Activated CD4-positive, alpha-beta T cell treated with anti-CD3 and anti-CD28 coated beads for 1 hour (primary cell): Measurements from ENCODE around the gene PCYT1A.
A peak's percentile ranks its signal among the peaks of the same experiment; 100 is the strongest.
"Not testable (repeated sequence)": the region's sequence is repeated elsewhere in the genome, so short reads cannot be mapped to it uniquely, and the experiment has no call there.

Experiments used
- DNase-seq: peaks from one replicate; pipeline ENCODE4 v3.0.0-alpha.2; 2020

The PCYT1A gene

DNA sequence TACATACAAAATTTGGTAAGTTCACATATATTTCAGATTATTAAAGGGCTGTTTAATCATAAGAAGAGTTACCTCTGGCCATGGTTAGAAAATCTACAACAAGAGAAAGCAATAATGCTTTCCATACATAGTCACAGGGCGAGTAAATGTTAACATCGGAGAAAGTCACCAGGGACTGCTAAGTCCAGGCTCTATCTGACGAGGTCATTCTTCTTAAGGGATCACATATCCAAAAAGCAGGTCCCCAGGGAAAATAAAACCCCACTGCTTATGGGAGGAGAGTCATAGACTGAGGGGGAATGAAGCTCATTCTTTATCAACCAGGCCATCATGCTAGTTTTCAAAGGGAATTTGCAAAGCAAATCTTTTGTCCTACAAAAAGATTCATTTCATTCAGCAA is 3.1 kb downstream of the PCYT1A start:
- no peak for DNase-seq

DNA sequence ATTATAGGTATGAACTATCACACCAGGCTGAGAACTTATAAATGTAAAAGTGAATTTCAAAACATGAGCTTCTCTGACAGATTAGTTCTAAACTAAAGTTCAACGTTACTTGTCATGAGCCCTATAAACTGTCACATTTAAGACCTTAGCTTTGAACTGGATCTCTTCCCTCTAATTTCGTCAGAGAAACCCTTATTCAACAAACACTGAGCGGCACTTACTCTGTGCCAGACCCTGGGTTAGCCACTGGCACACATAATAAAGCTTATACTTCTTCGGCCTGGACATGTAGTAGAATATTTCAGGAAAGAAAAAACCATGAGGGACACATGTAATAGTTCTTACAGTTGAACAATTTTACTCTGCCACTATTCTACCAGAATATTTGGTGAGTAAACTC is 5.6 kb downstream of the PCYT1A start:
- no peak for DNase-seq

DNA sequence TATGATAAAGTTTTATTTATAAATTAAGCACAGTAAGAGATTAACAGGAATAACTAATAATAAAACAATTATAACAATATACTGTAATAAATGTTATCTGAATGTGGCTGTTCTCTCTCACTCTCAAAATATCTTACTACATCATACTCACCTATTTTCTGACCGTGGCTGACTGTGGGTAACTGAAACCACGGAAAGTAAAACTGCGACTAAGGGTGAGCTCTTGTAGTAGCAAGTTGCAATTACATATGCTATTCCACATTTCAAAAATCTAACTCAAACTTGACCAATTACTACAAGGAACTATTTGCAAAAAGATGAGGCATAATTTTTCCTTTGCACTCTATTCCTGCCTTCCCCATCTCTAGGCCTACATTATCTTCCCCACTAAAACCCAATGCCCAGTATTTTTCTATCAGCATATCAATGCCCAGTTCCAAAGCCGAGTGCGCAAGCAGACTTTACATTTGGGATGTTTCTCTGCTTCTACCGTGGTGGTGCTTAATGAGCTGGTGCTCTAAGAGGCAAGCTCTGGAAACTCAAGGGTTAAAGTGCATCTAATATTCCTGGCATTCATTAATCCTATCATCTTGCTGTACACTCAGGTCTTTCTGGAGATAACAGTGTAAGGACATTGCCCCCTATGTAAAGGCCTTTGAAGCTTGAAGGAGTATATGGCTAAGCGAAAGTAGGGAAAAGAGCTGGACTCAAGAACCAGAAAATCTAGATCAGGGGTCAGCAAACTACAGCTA is 6.7 kb downstream of the PCYT1A start:
- DNase-seq, result no peak

DNA sequence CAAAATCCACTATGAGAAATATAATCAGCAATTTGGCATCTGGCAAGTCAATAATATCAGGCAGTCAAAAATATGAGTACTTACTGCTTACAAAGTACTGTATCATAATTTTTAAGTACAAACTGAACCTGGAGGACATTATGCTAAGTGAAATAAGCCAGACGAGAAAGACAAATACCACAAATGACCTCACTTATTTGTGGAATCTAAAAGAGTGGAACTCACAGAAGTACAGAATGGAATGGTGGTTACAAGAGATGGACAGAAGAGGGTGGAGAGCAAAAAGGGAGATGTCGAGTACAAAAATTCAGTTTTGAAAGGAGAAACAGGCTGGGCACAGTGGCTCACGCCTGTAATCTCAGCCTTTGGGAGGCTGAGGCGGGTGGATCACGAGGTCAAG is 12.4 kb downstream of the PCYT1A start:
- DNase-seq, result no peak

DNA sequence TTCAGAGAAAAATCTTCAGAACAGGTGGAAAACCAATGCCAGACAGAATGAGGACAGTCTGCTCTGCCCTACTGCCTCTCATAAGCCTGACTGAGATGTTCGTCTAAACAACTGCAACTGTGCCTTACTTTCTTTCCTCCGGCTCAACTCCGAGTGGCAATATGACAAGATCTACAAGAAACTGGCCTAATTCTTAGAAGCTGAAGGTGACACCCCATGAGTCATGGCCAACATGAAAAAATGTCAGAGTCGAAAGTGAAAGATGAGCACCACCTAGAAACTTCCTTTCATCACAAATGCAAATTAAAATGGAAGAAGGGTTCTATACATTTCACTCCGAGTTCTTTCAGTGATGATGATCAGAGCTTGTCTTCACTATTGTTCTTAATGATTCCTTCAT is 12.9 kb downstream of the PCYT1A start:
- DNase-seq, result peak; percentile 34

DNA sequence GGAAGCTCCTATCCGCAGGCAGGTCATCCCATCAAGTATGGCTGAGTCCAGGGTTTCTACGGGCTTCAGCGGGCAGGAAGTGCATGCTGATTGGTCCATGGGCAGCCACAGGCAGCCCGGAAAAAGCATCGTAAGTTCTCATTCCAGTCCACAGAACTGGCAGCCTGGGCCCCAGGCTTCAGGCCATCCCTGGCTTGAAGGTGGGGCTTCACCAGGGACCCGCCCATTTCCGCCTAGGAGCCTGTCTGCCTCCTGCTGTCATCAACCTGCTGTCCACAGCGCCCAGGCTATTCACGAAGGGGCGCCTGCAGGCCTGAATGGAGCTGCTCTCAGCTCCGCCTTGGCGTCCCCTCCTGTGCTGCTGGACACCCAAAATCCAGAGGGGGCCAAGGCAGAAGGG is 13.9 kb downstream of the PCYT1A start:
- no peak for DNase-seq

DNA sequence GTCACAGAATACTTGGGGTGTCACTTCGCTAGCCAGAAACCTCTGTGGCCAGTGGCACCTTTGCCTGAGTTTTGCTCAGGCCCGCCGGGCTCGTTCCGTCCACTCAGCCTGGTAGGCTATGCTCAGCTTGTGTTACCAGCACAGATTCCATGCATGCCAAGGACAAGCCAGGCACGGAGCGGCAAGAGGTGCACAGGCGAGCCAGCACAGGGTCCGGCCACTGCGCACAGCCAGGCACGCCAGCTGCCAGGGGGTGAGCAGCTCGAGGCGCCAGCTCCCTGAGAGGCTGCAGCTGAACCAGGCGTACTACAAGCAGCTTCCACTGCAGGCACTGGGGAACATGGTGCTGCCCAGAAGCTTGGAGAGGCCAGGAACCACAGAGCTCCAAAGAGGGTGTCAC is 14.7 kb downstream of the PCYT1A start:
- no peak for DNase-seq

DNA sequence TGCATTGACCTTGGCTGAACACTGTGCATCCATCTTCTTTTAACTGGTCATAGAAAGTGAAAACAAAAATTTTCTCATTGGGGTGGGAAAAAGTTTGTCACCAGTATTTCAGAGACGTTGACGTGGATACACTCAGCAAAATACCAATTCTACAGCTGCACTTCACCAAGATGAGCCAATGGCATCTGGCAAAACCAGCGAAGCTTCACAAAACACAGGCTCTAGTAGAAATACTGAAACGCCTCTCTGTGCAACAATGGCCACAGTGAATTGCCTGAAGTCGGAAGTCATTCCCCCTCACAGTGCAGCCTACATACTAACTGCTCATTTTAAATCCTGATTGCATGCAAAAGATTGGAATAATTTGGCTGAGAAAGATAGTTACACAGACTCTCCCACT is 17.0 kb downstream of the PCYT1A start:
- DNase-seq, result no peak

DNA sequence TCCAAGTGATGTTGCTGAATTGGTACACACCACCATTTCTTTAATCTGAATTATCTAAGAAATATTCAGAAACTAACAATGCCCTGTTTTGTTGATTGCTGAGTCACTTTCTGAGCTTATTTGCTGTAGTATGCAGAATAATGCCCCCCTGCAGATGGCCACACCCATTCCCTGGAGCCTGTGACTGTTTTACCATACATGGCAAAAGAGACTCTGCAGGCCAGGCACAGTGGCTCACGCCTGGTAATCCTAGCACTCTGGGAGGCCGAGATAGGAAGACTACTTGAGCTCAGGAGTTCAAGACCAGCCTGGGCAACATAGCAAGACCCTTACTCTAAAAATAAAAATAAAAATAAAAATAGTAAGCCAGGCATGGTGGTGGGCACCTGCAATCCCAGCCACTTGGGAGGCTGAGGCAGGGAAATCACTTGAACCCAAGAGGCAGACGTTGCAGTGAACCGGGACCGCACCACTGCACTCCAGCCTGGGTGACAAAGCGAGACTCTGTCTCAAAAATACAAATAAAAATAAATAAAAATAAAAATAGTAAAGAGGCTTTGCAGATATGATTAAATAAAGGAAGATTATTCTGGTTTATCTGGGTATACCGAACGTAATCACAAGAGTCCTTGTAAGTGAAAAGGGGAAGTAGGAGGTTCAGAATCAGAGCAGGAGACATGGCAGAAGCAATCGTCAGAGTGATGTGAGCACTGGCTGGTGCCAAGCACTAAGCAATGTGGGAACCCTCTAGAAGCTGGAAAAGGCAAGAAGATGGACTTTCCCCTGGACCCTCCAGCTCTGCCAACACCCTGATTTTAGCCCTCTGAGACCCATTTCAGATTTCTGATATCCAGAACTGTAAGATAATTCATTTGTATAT is 19.0 kb downstream of the PCYT1A start:
- no peak for DNase-seq

DNA sequence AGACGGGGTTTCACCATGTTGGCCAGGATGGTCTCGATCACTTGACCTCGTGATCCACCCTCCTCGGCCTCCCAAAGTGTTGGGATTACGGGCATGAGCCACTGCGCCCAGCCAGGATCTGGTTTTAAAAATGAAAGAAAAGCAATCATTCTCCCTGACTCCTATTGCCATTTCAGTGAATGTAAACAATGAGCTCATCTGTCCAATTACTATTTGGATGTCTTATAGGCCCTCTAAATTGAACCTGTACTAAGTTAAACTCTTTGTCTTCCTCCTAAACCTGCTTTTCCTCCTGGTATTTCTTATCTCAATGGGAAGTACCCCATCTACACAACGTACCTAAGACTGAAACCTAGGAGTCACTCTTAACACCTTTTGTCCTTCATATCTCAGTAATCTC is 23.7 kb downstream of the PCYT1A start:
- DNase-seq, result no peak

DNA sequence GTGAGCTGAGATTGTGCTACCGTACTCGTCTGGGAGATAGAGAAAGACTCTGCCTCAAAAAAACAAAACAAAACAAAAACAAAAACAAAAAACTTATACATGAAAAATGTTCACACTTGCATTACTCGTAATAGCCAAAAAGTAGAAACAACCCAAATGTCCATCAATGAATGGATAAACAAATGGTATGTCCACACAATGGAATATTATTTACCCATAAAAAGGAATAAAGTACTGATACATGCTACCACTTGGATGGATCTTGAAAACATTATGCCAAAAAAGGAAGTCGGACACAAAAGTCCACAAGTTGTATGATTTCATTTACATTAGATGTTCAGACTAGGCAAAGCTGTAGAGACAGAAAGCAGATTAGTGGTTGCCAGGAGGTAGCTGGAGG is 26.7 kb downstream of the PCYT1A start:
- DNase-seq, result no peak

DNA sequence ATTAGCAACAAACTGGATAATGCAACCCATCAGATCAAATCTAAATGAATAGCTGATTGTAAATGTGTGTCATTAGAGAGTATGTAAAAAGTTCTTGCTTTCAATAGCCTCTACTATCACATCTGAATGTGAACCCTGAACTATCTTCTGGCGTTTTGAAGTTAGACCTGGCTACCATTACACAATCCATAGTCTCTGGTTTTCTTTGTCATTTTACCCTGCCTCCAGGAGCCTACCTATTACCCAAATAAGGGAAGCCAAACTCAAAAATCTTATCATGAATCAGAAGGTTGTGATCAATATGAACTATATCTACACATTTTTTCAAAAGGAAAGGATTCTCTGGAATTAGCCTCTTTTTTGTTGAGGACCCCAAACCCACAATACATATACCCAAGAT is 31.8 kb downstream of the PCYT1A start:
- no peak for DNase-seq

DNA sequence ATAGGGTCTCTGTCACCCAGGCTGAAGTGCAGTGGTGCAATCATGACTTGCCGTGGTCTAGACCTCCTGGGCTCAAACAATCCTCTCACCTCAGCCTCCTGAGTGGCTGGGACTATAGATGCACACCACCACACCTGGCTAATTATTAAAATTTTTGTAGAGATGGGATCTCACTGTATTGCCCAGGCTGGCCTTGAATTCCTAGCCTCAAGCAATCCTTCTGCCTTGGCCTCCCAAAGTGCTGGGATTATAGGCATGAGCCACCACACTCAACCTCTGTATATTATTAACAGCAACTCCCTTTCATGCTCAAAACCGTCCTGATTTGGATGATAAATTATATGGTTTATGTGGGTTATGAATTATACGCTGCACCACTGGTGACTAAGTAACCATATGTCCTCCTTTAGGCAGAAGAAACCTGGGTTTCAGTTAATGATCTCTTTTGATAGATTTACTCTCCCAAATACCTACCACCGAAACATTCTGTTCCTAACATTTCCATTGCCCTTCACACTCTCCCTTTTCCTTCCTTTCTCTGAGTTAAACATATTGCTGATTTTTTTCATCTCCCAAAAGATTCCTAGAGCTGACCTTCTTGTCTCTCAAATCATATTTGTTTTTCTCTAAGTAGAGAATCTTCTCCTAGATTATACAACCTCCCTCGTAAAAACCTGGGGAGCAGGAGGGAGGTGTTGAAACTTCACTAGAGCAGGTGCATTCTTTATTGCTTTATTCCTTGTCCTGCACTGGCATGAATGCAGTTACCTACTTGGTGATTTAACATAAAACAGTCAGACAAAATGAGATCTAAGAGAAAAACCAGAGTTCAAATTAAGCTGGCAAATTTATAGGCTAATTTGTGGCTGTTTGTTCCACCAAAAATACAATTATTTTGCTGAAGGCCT is 32.9 kb downstream of the PCYT1A start:
- DNase-seq, result no peak

DNA sequence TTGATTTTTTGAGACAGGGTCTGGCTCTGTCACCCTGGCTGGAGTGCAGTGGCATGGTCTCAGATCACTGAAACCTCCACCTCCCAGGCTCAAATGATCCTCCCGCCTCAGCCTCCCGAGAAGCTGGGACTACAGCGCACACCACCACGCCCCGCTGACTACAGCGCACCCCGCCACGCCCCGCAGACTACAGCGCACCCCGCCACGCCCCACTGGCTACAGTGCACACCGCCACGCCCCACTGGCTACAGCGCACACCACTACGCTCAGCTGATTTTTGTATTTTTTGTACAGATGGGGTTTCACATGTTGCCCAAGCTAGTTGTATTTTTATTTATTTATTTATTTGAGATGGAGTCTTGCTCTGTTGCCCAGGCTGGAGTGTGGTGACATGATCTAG is 35.6 kb downstream of the PCYT1A start:
- DNase-seq, result no peak

DNA sequence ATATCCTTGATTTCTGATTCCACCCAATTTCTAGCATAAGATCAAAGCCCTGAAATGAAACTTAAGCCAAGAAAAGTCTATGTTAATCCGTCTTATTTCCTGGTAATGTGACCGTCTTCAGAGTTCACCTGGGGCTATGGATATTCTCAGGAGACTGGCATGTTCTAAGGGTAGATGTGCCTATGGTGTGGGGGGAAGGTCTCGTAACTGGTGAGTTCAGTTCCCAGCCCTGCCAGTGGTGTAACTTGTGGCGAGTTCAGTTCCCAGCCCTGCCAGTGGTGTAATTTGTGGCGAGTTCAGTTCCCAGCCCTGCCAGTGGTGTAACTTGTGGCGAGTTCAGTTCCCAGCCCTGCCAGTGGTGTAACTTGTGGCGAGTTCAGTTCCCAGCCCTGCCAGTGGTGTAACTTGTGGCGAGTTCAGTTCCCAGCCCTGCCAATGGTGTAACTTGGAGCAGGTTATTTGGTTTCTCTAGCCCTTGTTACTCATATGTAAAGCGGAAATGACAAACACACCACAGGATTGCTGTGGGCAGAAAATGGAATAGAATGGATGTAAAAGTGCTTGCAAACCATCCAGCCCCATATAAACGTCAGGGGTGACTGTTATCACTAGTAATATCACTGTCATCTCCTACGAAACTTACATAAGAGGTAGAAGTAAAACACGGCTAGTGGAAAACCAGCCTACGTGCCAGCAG is 40.8 kb downstream of the PCYT1A start:
- no peak for DNase-seq

DNA sequence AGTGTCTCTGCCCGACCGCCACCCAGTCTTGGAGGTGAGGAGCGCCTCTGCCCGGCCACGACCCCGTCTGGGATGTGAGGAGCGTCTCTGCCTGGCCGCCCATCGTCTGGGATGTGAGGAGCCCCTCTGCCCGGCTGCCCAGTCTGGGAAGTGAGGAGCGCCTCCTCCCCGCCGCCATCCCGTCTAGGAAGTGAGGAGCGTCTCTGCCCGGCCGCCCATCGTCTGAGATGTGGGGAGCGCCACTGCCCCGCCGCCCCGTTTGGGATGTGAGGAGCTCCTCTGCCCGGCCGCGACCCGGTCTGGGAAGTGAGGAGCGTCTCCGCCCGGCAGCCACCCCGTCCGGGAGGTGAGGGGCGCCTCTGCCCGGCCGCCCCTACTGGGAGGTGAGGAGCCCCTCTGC is 43.4 kb downstream of the PCYT1A start:
- DNase-seq, result not testable (repeated sequence)

DNA sequence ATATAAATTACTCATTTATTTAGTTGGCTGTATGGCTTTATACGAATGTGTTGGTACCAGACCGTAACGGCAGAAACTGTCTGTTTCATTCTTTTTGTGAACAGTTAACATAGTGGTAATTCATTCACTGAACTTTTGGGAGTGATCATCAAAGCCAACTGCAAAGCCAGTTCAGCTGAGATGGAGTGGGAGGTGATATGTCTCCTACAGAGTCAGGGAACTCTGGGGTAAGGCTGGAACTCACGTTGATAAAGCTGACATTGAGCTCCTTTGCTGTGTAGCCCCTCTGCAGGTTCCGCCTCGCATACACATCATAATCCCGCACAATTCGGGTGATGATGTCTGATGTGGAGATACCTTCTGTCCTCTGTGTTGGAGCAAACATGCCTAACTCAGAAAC is 45.8 kb downstream of the PCYT1A start:
- DNase-seq, result no peak

DNA sequence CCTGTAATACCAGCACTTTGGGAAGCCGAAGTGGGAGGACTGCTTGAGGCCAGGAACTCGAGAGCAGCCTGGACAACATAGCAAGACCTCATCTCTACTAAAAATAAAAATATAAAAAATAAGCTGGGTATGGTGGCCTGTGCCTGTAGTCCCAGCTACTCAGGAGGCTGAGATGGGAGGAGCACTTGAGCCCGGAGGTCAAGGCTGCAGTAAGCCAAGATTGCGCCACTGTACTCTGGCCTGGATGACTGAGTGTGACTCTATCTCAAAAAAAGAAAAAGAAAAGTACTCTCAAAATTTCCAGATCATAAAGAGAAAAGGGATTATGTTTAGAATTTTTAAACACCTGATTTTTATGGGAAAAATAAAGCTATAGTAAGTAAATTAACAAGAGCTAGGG is 47.1 kb downstream of the PCYT1A start:
- DNase-seq, result no peak

DNA sequence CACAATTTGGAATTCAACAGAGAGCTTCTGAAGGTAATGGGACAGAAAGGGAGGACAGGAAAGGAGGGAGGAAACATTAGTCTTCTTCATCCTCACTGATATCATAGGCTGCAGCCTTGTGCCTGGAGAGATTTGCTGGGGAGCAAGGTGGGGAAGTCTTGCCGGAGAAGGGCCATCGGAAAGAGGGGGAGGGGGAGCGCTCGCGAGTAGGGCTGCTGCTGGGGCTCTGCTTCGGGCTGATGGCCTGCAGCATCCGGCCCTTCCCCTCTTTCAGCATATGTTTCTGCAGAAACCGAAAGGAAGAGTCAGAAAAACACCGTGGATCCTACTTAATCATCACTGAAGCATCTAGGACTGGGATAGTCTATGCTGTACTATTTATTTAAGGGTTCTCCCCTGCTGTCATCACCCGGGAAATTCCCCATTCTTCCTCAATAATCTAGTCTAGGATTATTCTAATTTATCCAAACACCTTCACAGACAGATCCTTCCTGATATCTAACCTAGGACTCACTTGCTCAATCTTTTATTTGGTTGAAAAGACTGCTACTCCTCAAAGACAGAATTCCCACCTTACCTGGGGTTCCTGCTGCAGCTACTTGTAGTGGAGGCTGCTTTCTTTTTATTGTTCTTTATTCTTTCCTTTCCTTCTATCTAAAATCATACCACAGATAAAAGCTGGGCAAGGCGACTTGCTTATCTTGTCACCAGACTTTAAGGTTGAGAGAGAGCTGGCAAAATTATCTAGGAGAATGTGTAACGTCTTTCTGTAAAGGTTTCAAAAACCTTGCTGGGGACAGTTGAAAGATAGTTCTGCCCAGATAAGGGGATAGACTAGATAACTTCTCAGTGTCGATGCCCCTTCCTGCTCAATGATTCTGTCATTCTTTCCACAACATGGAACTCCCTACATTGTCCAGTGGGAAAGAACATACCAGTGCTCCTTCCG is 48.6 kb downstream of the PCYT1A start:
- DNase-seq, result no peak

DNA sequence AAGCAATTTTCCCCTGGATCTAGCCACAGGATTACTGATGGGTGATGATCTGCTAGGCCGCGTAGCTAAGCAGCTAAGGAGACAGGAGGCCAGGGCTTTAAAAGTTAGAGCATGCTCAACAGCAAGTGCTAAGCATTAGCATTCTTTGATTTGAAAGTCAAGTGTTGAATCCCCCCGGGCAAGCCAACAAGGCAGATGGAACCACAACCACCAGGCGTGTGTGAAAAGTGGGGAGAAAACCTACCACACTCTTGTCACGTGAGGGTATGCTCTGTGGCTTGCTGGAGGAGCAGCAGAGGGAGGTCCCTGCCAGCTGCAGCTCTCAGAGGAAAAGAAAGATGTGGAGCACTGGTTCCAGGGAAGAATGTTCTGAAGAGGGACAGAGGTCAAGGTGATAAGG is 50.3 kb downstream of the PCYT1A start:
- no peak for DNase-seq

DNA sequence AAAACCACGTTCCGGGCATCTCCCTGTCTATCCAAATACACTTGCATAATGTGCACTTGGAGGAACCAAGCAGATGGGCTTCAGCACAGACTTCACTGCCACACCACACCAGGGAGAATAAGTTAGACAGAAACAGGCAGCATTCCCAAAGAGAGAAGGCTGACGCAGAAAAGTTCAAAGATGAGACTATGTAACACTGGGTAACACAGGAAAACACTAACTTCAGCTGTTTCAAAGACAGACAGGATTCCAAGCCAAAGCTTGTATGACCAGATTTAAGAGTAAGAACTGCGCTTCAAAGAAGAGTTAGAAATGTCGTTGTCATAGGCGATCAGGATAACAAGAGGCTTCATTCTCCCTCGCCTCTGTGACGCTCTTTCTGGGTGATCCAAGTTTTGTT is 51.3 kb downstream of the PCYT1A start:
- DNase-seq, result no peak
